ENCODE measurements around the gene MEGF11.

DNA sequence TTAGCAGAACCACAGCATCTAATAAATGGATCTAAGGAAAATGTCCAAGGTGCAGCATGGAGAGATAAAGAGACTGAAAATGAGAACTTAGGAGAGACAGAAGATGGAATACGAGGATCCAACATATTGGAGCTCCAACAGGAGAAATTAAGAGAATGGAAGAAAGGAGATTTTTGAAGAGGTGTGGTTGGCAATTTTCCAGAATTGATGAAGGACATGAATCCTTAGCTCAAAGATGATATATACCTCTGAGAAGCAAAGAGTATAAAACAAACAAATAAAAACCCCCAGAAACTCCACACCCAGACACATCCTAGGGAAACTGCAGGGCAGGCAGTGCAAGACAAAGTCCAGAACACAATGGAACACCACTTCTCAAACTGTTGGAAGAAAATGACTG, 141.2 kb downstream of the MEGF11 start:
- no peak for TF ChIP-seq ZNF274 (IDR thresholded peaks at IDR 0.05; ENCODE audit: low read depth, low read length)
- TF ChIP-seq YY1 (IDR thresholded peaks at IDR 0.05; ENCODE audit: insufficient read depth, insufficient read length): no peak
